ENCODE data around the gene BCL2L15. TPM values are rescaled to one million over a fixed set of nuclear protein-coding genes. Genes with fewer than 3 reads are reported as not detected.
A peak's percentile ranks its signal among the peaks of the same experiment; 100 is the strongest.

The BCL2L15 gene
- total RNA-seq, 4 donors from 2014 or later, result 0.15 to 0.93 (median 0.27) TPM; not detected in 1

GRCh38 chr1:113850127-113850796 is 37.1 kb downstream of the BCL2L15 start:
- no peaks in the 10 kb centered on the region for H3K9me3 ChIP-seq
- H3K27me3 ChIP-seq, result no peaks in the 10 kb centered on the region
- TF ChIP-seq POLR2AphosphoS5 (IDR thresholded peaks at IDR 0.05), result no peak
- no peak for TF ChIP-seq EP300 (IDR thresholded peaks at IDR 0.05)
- no peak for TF ChIP-seq POLR2A (IDR thresholded peaks at IDR 0.05)
- no peak for TF ChIP-seq CTCF (IDR thresholded peaks at IDR 0.05)
- H3K36me3 ChIP-seq, result no peaks in the 10 kb centered on the region
- no peaks in the 10 kb centered on the region for H3K4me1 ChIP-seq
- no peak overlapping the region for H3K27ac ChIP-seq
- 71 to 72% methylated on average over 2 to 3 of the region's 3 CpGs for WGBS, 2 donors (ENCODE audit: low coverage in 1 of 2)
- no peak overlapping the region for H3K4me3 ChIP-seq
- ATAC-seq, result no peak

GRCh38 chr1:113849072-113849471 is 38.3 kb downstream of the BCL2L15 start:
- Histone ChIP-seq H3K27ac (no peak overlapping the region), H3K36me3 (no peaks in the 10 kb centered on the region), H3K27me3 (no peaks in the 10 kb centered on the region), H3K4me3 (no peak overlapping the region), H3K9me3 (no peaks in the 10 kb centered on the region), H3K4me1 (no peaks in the 10 kb centered on the region)
- TF ChIP-seq EP300 (IDR thresholded peaks at IDR 0.05), result no peak
- TF ChIP-seq CTCF (IDR thresholded peaks at IDR 0.05), result no peak
- TF ChIP-seq POLR2A (IDR thresholded peaks at IDR 0.05), result no peak
- no peak for TF ChIP-seq POLR2AphosphoS5 (IDR thresholded peaks at IDR 0.05)
- ATAC-seq, result no peak

- no peak overlapping the region for H3K4me3 ChIP-seq
- WGBS, 2 donors (ENCODE audit: low coverage in 1 of 2), result 68 to 80% methylated on average over 2 of the region's 2 CpGs
- H3K27me3 ChIP-seq, result no peaks in the 10 kb centered on the region
- no peak for TF ChIP-seq EP300 (IDR thresholded peaks at IDR 0.05)
- TF ChIP-seq POLR2A (IDR thresholded peaks at IDR 0.05), result no peak
- TF ChIP-seq POLR2AphosphoS5 (IDR thresholded peaks at IDR 0.05), result no peak
- TF ChIP-seq CTCF (IDR thresholded peaks at IDR 0.05), result no peak
- no peaks in the 10 kb centered on the region for H3K36me3 ChIP-seq
- ATAC-seq, result no peak
- H3K27ac ChIP-seq, result no peak overlapping the region
- H3K4me1 ChIP-seq, result no peaks in the 10 kb centered on the region
- no peaks in the 10 kb centered on the region for H3K9me3 ChIP-seq
These were observed 40.9 kb downstream of the BCL2L15 start for GRCh38 chr1:113846391-113847035.

- Histone ChIP-seq H3K27me3 (no peaks in the 10 kb centered on the region), H3K36me3 (no peaks in the 10 kb centered on the region), H3K9me3 (no peaks in the 10 kb centered on the region), H3K4me1 (no peaks in the 10 kb centered on the region), H3K4me3 (no peak overlapping the region), H3K27ac (no peak overlapping the region)
- no peak for ATAC-seq
- no peak for TF ChIP-seq POLR2A (IDR thresholded peaks at IDR 0.05)
- TF ChIP-seq POLR2AphosphoS5 (IDR thresholded peaks at IDR 0.05), result no peak
- 100% methylated on average over 1 of the region's 1 CpG for WGBS, 2 donors (ENCODE audit: low coverage in 1 of 2)
These were observed 50.8 kb downstream of the BCL2L15 start for GRCh38 chr1:113836534-113836933.

GRCh38 chr1:113835686-113836290 is 51.6 kb downstream of the BCL2L15 start:
- TF ChIP-seq CTCF (IDR thresholded peaks at IDR 0.05) (peak; percentile 62 to 68 (median 64)), POLR2A (IDR thresholded peaks at IDR 0.05) (no peak), EP300 (IDR thresholded peaks at IDR 0.05) (no peak)
- WGBS, 2 donors (ENCODE audit: low coverage in 1 of 2), result 4 to 11% methylated on average over 4 of the region's 4 CpGs
- H3K9me3 ChIP-seq, result no peaks in the 10 kb centered on the region
- no peak overlapping the region for H3K27ac ChIP-seq
- H3K27me3 ChIP-seq, result no peaks in the 10 kb centered on the region
- no peak for ATAC-seq
- no peaks in the 10 kb centered on the region for H3K4me1 ChIP-seq
- no peak overlapping the region for H3K4me3 ChIP-seq
- no peaks in the 10 kb centered on the region for H3K36me3 ChIP-seq
